ENCODE measurements around the gene LLPH. TPM values are rescaled to one million over a fixed set of nuclear protein-coding genes. Genes with fewer than 3 reads are reported as not detected.
A peak's percentile ranks its signal among the peaks of the same experiment; 100 is the strongest.
"Not testable (repeated sequence)": the region's sequence is repeated elsewhere in the genome, so short reads cannot be mapped to it uniquely, and the experiment has no call there.

Gene LLPH
- polyA plus RNA-seq, result 15.0 to 36.6 TPM (median 20.5 TPM) in 3 replicates
- polyA plus RNA-seq (2011; ENCODE audit: low read depth), result 58.7 TPM
- polyA plus RNA-seq (2011; cell fraction: cytosol; rRNA removed), result 22.2 and 38.4 TPM in 2 replicates
- polyA plus RNA-seq (2011; cell fraction: nucleus; rRNA removed), result 11.6 and 18.0 TPM in 2 replicates
- 30.4 and 45.6 TPM in 2 replicates for polyA plus RNA-seq (2012; ENCODE audit: low replicate concordance)
- 0.26 to 4.0 TPM (median 0.99 TPM) in 3 replicates for polyA minus RNA-seq
- 1.9 TPM for polyA minus RNA-seq (2011; cell fraction: cytosol; rRNA and poly(A)+ RNA removed)
- 1.2 and 2.3 TPM in 2 replicates for polyA minus RNA-seq (2011; cell fraction: nucleus; rRNA and poly(A)+ RNA removed)

GRCh38 chr12:66130267-66131066, at the start of gene LLPH:
Gene LLPH (minus strand): TSS chr12:66130750. CDS start chr12:66129106, 1,644 bp downstream.
- H3K4me1 ChIP-seq (ENCODE audit: control insufficient read depth, extremely low read depth, insufficient read depth, low read length), result peaks cover 29% of the 10 kb centered on the region
- peak within 1 kb of the TSS; percentile 90 for H3K4me2 ChIP-seq (ENCODE audit: control insufficient read depth, extremely low read depth, insufficient read depth, low read depth, low read length)
- DNase-seq (ENCODE audit: low read depth, low spot score) (peak; percentile 55), FAIRE-seq (peak; percentile 67)
- no peaks in the 10 kb centered on the region for H3K9me3 ChIP-seq (ENCODE audit: control insufficient read depth, low read depth, low read length)
- dilution Hi-C loops (cut with MboI; ENCODE audit: extremely low pct_ligation_motif_present, low sequenced_read_pairs), result no loop called here
- H3K9ac ChIP-seq (ENCODE audit: control insufficient read depth, extremely low read depth, insufficient read depth, low read length), result peak within 1 kb of the TSS; percentile 91
- no peaks in the 10 kb centered on the region for H3K27me3 ChIP-seq (ENCODE audit: control insufficient read depth, extremely low read depth, insufficient read depth, low read length)
- H3K4me3 ChIP-seq (ENCODE audit: control insufficient read depth in 2 of 3, extremely low read depth in 1 of 3, insufficient read depth in 2 of 3, low read depth in 1 of 3, low read length in 3 of 3), result peak within 1 kb of the TSS; percentile 66 to 85 (median 84)
- H3K36me3 ChIP-seq (ENCODE audit: control insufficient read depth in 2 of 2, extremely low read depth in 1 of 2, insufficient read depth in 2 of 2, low read length in 2 of 2), result peaks cover 5 to 10% of the 10 kb centered on the region in 2 experiments
- peak within 1 kb of the TSS; percentile 77 for H2AFZ ChIP-seq (ENCODE audit: control insufficient read depth, low read length)
- no peaks in the 10 kb centered on the region for H4K20me1 ChIP-seq (ENCODE audit: control insufficient read depth, extremely low read depth, insufficient read depth, low read length)
- no peaks in the 10 kb centered on the region for H3K9me1 ChIP-seq (ENCODE audit: control insufficient read depth, extremely low read depth, insufficient read depth, low read length)
- H3K79me2 ChIP-seq (ENCODE audit: control insufficient read depth, insufficient read depth, low read length), result peaks cover 43% of the 10 kb centered on the region
- H3K27ac ChIP-seq (ENCODE audit: control insufficient read depth, insufficient read depth, low read length), result peak within 1 kb of the TSS; percentile 84
- TF ChIP-seq CTCF (optimal IDR thresholded peaks at IDR 0.05 in 1 of 3, IDR thresholded peaks at IDR 0.05 in 1 of 3, conservative IDR thresholded peaks at IDR 0.05 in 1 of 3; ENCODE audit: extremely low read depth in 1 of 3, insufficient read depth in 2 of 3, low read length in 3 of 3) (no peak), EZH2 (IDR thresholded peaks at IDR 0.05; ENCODE audit: low read length) (no peak)

- no peaks in the 10 kb centered on the region for H3K79me2 ChIP-seq (ENCODE audit: control insufficient read depth, insufficient read depth, low read length)
- no peaks in the 10 kb centered on the region for H3K9me1 ChIP-seq (ENCODE audit: control insufficient read depth, extremely low read depth, insufficient read depth, low read length)
- no peak for TF ChIP-seq EZH2 (IDR thresholded peaks at IDR 0.05; ENCODE audit: low read length)
- TF ChIP-seq CTCF (optimal IDR thresholded peaks at IDR 0.05 in 1 of 3, IDR thresholded peaks at IDR 0.05 in 1 of 3, conservative IDR thresholded peaks at IDR 0.05 in 1 of 3; ENCODE audit: extremely low read depth in 1 of 3, insufficient read depth in 2 of 3, low read length in 3 of 3), result no peak
- no peak overlapping the region for H3K4me2 ChIP-seq (ENCODE audit: control insufficient read depth, extremely low read depth, insufficient read depth, low read depth, low read length)
- no peaks in the 10 kb centered on the region for H3K9me3 ChIP-seq (ENCODE audit: control insufficient read depth, low read depth, low read length)
- H3K36me3 ChIP-seq (ENCODE audit: control insufficient read depth in 2 of 2, extremely low read depth in 1 of 2, insufficient read depth in 2 of 2, low read length in 2 of 2), result no peaks in the 10 kb centered on the region
- peaks cover 11% of the 10 kb centered on the region for H3K27me3 ChIP-seq (ENCODE audit: control insufficient read depth, extremely low read depth, insufficient read depth, low read length)
- H4K20me1 ChIP-seq (ENCODE audit: control insufficient read depth, extremely low read depth, insufficient read depth, low read length), result no peaks in the 10 kb centered on the region
- no peaks in the 10 kb centered on the region for H3K4me1 ChIP-seq (ENCODE audit: control insufficient read depth, extremely low read depth, insufficient read depth, low read length)
- dilution Hi-C loops (cut with MboI; ENCODE audit: extremely low pct_ligation_motif_present, low sequenced_read_pairs), result no loop called here
- no peak overlapping the region for H3K9ac ChIP-seq (ENCODE audit: control insufficient read depth, extremely low read depth, insufficient read depth, low read length)
- H2AFZ ChIP-seq (ENCODE audit: control insufficient read depth, low read length), result no peak overlapping the region
- no peak for DNase-seq (ENCODE audit: low read depth, low spot score)
- no peak overlapping the region for H3K27ac ChIP-seq (ENCODE audit: control insufficient read depth, insufficient read depth, low read length)
- no peak for FAIRE-seq
- no peak overlapping the region for H3K4me3 ChIP-seq (ENCODE audit: control insufficient read depth in 2 of 3, extremely low read depth in 1 of 3, insufficient read depth in 2 of 3, low read depth in 1 of 3, low read length in 3 of 3)
These were observed 45.8 kb upstream of the LLPH start for GRCh38 chr12:66176105-66176900.

GRCh38 chr12:66174391-66175325, 44.1 kb upstream of the LLPH start:
- FAIRE-seq; H3K27ac ChIP-seq (ENCODE audit: control insufficient read depth, insufficient read depth, low read length); dilution Hi-C loops (cut with MboI; ENCODE audit: extremely low pct_ligation_motif_present, low sequenced_read_pairs): not testable (repeated sequence)

More at GRCh38 chr12:66174391-66175325, 44.1 kb upstream of the LLPH start:
- H3K4me2 ChIP-seq (ENCODE audit: control insufficient read depth, extremely low read depth, insufficient read depth, low read depth, low read length); H2AFZ ChIP-seq (ENCODE audit: control insufficient read depth, low read length); H3K4me3 ChIP-seq (ENCODE audit: control insufficient read depth in 2 of 3, extremely low read depth in 1 of 3, insufficient read depth in 2 of 3, low read depth in 1 of 3, low read length in 3 of 3); H3K9ac ChIP-seq (ENCODE audit: control insufficient read depth, extremely low read depth, insufficient read depth, low read length); H3K79me2 ChIP-seq (ENCODE audit: control insufficient read depth, insufficient read depth, low read length); H4K20me1 ChIP-seq (ENCODE audit: control insufficient read depth, extremely low read depth, insufficient read depth, low read length); H3K9me1 ChIP-seq (ENCODE audit: control insufficient read depth, extremely low read depth, insufficient read depth, low read length); H3K4me1 ChIP-seq (ENCODE audit: control insufficient read depth, extremely low read depth, insufficient read depth, low read length); H3K36me3 ChIP-seq (ENCODE audit: control insufficient read depth in 2 of 2, extremely low read depth in 1 of 2, insufficient read depth in 2 of 2, low read length in 2 of 2); DNase-seq (ENCODE audit: low read depth, low spot score); H3K9me3 ChIP-seq (ENCODE audit: control insufficient read depth, low read depth, low read length): not testable (repeated sequence)
- H3K27me3 ChIP-seq (ENCODE audit: control insufficient read depth, extremely low read depth, insufficient read depth, low read length), result peaks cover 11% of the 10 kb centered on the region
